ENCODE data around the gene ENO2. TPM values are rescaled to one million over a fixed set of nuclear protein-coding genes. Genes with fewer than 3 reads are reported as not detected.

The ENO2 gene
- total RNA-seq, 1 donor from 2014 or later = 36.9 TPM

DNA sequence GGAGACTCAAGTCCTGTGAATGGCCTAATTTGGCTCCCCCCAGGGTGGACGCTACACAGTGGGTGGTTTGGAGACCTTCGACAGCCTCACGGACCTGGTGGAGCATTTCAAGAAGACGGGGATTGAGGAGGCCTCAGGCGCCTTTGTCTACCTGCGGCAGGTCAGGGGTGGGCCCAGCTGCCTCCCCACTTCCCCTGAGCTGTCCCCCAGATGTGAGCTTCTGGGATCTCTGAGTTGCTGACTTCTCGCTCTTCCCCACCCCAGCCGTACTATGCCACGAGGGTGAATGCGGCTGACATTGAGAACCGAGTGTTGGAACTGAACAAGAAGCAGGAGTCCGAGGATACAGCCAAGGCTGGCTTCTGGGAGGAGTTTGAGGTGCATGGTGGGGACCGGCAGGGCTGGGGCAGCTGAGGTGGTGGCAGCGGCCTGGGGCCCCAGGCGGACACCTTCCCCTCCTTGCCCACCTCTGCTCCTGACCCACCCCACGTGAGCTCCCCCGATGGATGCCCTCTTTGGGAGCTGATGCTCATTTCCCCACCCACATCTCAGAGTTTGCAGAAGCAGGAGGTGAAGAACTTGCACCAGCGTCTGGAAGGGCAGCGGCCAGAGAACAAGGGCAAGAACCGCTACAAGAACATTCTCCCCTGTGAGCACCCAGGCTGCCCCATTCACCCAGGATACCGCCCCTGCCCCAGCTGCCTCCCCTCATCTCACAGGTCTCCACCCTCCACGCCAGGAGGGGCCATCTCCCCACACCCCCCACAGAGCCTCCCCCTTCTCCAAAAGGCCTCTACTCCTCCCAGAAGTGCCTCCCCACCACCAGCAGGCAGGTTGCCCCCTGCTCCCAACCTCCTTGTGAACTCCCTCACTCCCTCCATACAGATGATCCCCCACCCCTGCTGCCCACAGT, 41.0 kb downstream of the ENO2 start:
- intact Hi-C loops (cut with DNase I) = no loop called here
- DNase-seq (ENCODE audit: low spot score) (peak; percentile 48), ATAC-seq (no peak)

DNA sequence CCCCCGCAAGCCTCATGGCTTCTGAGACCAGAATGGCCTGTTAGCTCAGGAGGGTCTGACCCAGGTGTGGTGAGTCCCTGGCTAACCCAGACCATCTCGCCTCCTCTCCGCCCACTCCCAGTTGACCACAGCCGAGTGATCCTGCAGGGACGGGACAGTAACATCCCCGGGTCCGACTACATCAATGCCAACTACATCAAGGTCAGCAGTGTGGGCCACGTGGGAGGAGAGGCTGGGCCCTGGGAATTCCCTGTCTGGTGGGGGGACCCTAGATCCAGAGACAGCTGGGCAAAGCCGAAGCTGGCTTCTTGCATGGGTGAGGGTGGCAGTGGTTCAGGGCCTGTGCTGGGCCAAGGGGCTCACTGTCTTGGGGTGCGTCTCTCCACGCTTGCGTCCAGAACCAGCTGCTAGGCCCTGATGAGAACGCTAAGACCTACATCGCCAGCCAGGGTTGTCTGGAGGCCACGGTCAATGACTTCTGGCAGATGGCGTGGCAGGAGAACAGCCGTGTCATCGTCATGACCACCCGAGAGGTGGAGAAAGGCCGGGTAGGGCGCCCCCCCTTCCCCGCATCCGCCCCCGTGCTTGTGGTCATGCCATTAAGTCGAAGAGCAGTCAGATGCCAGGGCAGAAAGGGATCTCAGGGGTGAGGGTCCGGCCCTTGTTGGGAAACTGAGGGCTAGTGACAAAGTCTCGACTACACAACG, 41.8 kb downstream of the ENO2 start:
- DNase-seq (ENCODE audit: low spot score) (no peak), ATAC-seq (no peak)
- intact Hi-C loops (cut with DNase I) = no loop called here

DNA sequence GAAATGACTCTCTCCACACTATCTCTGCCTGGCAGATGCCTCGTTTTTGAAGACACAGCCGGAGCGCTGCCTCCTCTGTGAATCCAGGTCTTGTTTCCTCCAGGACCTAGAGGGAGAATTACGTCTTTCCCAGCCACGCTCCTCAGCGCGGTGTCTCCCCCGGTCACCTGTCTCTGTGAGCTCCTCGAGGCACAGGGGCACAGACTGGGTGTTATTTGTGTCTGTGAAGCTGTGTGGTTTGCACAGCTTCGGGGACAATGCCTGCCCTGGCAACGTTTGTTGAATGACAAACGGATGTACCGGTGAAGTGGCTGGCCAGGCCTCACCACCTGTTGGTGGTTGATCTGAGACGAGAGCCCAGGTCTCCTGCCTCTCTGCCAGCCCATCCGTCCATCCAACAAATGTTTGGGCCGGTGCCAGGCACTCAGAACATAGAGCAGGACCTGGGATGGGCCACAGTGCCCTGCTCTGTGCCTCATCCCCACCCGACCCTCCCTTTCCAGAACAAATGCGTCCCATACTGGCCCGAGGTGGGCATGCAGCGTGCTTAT, 42.8 kb downstream of the ENO2 start:
- ATAC-seq = no peak
- intact Hi-C loops (cut with DNase I) = no loop called here
- DNase-seq (ENCODE audit: low spot score) = peak; percentile 62

DNA sequence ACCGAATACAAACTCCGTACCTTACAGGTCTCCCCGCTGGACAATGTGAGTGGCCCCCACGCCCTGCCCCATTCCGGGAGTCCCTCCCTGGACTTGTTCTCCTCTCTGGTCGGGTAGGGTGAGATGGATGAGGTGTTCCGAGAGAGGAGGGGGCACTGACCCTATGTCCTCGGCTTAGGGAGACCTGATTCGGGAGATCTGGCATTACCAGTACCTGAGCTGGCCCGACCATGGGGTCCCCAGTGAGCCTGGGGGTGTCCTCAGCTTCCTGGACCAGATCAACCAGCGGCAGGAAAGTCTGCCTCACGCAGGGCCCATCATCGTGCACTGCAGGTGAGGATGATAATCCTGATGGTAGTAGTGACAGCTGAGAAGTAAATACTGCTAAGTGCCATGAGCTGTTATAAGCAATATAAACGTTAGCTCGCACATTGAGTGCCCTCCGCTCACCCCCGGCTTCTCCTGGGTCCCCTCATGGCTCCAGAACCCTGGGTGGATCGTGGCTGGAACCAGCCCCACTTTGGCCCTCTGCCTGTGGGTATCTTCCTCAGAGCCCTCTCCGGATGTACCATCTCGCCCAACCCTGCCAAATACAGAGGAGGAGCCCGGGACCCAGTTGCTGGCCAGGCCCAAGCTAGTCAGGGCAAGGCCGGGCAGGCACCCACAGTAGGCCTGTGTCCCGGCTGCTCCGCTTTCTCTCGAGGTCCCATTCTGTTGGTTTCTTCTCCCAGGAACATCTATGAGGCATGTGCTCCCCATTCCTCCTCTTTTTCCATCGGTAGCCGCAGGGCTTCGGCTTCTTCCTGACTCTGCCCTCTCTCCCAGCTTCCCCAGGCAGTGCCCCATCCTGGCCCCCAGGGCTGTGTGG, 43.6 kb downstream of the ENO2 start:
- intact Hi-C loops (cut with DNase I) = no loop called here
- DNase-seq (ENCODE audit: low spot score) (no peak), ATAC-seq (no peak)

DNA sequence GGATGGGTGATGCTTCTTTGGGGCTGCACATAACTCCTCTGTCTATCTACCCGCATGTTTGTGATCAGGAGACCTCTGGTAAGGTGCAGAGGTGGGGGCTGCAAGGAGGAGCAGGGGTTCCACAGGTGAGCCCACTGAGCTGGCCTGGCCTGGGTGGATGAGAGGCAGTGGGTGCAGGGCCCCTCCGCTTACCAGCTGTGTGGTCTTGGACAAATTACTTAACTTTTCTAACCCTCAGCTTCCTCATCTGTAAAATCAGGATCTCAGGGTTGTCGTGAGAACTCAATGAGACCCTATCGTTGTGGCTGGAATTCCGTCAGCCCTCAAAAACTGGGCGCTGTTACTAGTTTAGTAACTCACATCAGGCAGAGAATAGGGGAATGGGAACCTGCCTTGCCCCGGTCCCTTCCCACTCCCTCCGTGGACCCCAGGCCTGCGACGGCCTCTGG, 44.3 kb downstream of the ENO2 start:
- ATAC-seq (no peak), DNase-seq (ENCODE audit: low spot score) (no peak)
- intact Hi-C loops (cut with DNase I) = no loop called here

DNA sequence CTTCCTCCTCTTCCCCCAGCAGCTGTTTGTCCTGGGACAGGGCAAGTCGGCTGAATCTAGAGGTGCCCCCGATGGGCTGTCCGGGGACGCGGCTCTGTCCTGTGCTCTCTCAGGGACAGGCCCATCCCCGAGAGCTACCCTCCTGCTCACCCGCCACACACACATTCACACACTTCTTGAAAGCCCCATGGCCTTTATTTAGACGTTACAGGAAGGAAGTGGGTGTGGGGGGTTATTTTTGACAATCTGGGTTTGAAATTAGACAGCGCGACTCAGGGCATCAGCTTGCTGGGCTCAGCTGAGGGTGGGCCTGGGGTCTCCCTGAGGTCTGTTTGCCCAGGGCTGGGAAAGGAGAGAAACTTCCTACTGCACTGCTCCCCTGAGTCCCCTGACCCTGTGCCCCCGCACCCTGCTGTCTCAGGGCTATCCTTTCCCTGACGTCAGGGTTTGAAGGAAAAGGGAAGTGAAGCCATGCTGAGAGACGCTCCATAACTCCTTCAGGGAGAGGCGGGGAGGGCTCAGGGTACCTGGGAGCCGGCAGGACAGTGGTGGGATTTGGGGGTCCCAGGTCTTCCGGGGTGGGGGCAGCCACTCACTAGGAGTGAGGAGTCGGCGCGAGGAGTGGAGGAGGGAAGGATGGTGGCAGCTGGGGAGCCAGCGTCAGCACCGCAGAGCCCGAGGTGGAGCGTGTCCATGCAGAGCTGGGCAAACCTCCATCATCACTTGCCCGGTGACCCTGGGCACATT, 44.9 kb downstream of the ENO2 start:
- peak; percentile 7 for ATAC-seq
- intact Hi-C loops (cut with DNase I) = no loop called here
- DNase-seq (ENCODE audit: low spot score) = peak; percentile 60

DNA sequence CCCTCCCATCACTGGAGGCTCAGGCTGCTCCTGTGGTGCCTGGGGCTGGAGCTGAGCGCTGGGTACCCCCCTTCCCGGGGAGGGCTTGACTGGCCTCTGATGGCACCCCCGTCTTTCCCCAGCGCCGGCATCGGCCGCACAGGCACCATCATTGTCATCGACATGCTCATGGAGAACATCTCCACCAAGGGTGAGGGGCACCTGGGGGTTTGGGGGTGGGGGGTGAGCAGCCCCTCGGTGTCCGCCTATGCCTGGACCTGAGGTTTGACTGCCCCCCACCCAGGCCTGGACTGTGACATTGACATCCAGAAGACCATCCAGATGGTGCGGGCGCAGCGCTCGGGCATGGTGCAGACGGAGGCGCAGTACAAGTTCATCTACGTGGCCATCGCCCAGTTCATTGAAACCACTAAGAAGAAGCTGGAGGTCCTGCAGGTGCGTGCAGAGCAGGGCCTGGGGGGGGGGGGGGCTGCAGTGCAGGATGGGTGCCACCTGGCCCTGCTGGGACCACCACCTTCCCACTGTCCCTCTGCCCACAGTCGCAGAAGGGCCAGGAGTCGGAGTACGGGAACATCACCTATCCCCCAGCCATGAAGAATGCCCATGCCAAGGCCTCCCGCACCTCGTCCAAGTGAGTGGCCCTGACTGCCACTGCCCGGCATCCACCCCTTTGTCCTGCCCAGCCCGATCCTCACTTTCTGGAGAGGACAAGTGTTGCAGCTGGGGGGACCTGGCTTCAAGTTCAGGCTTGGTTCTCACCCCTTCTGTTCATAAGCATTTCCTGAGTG, 45.6 kb downstream of the ENO2 start:
- DNase-seq (ENCODE audit: low spot score) (peak; percentile 61), ATAC-seq (no peak)
- intact Hi-C loops (cut with DNase I) = loop anchor here (10.0 kb wide), 1 partner anchor 155 kb away; no protein-coding TSS in a partner anchor

DNA sequence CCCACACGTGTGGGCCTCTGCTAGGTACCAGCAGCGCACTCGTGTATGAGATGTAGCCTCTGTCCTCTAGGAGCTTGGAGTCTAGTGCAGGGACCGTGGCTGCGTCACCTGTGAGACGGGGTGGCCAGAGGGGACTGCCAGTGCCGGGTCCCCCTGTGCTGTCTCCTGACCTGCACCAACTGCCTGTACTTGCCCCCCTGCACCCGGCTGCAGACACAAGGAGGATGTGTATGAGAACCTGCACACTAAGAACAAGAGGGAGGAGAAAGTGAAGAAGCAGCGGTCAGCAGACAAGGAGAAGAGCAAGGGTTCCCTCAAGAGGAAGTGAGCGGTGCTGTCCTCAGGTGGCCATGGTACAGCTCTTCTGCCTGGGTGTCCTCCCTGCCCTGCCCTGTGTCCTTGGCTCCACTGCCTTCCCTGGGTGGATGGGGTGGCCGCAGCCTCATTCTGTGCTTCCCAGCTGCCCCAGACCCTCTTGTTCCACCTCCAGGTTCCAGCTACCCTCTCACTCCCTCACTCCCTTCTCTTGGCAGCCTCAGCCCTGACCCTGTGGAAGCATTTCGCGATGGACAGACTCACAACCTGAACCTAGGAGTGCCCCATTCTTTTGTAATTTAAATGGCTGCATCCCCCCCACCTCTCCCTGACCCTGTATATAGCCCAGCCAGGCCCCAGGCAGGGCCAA, 46.4 kb downstream of the ENO2 start:
- ATAC-seq = peak; percentile 23
- intact Hi-C loops (cut with DNase I) = loop anchor here (10.0 kb wide), 1 partner anchor 154 kb away; no protein-coding TSS in a partner anchor
- peak; percentile 59 for DNase-seq (ENCODE audit: low spot score)

DNA sequence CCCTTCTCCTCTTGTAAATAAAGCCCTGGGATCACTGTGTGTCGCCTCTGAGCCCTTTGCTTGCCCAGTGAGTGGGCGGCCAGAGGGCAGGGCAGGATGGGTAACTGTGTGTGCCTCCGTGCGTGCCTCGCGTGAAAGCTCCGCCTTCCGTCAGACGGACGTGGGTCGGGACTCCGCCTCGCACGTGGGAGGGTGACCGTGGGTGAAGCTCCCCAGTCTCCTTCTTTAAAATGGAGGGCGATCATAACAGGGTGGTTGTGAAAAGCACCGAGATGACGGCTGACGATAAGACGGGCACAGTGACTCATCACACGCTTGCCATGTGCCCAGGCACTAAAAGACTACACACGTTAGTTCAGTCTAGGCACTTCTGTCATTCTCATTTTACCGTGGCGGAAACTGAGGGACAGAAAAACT, 46.9 kb downstream of the ENO2 start:
- DNase-seq (ENCODE audit: low spot score) (peak; percentile 84), ATAC-seq (peak; percentile 56)
- intact Hi-C loops (cut with DNase I) = loop anchor here (10.0 kb wide), 1 partner anchor 154 kb away; no protein-coding TSS in a partner anchor

DNA sequence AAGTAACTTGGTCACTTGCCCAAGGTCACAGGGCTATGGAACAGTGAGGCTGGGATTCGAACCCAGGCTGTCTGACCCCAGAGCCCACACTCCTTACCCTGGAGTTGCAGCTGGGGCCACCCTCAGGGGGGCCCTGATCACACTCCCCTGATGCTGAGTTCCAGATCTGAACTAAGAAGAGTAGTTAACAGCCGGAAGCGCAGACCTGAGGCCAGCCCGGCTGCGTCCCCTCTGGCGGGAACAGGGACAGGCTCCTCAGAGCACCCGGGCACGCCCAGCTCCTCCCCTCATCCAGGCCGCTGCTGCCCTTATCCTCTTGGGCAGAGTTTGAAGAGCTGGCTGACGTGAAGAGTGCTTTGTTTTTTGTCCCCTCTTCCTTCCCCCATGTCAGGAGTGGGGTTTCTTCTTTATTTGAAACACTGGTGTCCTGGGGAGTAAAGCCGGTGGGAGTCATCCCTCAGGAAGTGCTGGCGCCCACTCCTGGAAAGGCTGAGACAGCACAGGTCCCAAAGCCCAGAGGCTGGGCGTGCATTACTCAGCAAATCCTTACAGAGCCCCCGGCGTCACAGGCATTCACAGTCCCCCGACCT, 47.4 kb downstream of the ENO2 start:
- intact Hi-C loops (cut with DNase I) = loop anchor here (10.0 kb wide), 1 partner anchor 153 kb away; no protein-coding TSS in a partner anchor
- peak; percentile 74 for DNase-seq (ENCODE audit: low spot score)
- peak; percentile 57 for ATAC-seq

DNA sequence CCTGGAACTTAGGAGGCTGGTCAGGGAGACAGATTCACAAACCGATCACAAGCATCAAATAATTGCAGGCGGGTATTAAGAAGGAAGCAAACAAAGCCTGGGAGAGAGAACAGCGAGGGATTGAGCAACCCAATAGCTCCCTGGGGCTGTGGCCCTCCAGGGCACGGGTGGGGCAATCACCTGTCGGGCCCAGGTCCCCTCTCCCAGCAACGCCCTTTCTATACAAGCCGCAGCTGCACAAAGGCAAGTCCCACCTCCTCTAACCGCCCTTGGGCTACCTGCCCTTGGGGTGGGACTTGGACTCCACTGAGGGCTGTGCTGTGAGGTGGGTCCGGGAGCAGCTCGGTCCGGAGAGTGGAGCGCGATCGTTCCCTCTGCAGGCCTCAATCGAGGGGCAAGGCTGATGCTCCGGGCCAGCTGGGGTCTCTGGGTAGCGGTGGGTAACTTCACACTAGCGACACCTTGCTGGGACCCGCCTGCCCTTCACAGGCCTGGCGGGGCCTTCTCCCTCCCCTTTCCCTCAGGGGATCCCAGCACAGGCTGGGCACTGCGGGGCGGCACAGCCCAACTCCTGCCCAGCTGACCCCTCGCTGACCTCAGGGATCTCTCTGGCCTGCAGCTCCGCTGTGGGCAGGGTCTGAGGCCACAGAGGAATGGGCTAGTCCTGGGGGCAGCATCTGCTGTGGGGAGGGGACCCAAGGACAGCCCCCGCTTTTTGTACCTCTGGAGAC, 48.1 kb downstream of the ENO2 start:
- intact Hi-C loops (cut with DNase I) = loop anchor here (10.0 kb wide), 1 partner anchor 152 kb away; no protein-coding TSS in a partner anchor
- peak; percentile 59 for DNase-seq (ENCODE audit: low spot score)
- ATAC-seq = peak; percentile 1

DNA sequence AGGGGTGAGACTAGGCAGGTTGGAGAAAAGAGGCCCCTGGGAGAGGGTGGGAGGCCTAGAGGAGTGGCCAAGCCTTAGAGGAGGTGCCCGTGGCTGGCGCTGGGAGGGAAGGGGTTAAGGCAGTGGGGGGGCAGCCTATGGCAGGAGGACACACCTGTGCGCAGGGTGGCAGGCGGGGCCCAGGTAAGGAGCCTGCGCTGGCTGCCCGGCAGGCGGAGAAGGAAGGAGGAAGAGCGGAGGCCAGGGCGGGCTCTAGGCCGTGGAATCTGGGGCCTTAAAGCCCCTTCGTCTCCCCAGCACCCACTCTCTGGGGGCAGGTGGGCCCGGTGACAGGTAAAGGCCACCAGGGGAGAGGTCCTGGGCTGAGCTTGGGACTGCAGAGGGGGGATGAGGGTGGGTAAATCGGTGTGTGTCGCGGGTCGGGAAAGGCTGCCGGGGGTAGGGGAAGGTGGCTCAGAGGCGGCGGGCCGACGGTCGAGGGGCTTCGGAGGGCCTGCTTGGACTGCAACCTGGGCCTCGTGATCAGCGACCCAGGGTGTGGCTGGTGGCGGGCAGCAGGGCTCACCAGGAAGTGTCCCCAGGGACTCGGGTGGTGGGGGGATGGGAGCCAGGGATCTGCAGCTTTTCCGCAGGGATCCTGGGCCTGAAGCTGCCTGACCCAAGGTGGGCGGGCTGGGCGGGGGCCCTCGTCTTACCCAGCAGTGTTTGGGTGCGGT, 48.8 kb downstream of the ENO2 start:
- peak; percentile 68 for DNase-seq (ENCODE audit: low spot score)
- intact Hi-C loops (cut with DNase I) = loop anchor here (10.0 kb wide), 1 partner anchor 152 kb away; no protein-coding TSS in a partner anchor
- ATAC-seq = no peak

DNA sequence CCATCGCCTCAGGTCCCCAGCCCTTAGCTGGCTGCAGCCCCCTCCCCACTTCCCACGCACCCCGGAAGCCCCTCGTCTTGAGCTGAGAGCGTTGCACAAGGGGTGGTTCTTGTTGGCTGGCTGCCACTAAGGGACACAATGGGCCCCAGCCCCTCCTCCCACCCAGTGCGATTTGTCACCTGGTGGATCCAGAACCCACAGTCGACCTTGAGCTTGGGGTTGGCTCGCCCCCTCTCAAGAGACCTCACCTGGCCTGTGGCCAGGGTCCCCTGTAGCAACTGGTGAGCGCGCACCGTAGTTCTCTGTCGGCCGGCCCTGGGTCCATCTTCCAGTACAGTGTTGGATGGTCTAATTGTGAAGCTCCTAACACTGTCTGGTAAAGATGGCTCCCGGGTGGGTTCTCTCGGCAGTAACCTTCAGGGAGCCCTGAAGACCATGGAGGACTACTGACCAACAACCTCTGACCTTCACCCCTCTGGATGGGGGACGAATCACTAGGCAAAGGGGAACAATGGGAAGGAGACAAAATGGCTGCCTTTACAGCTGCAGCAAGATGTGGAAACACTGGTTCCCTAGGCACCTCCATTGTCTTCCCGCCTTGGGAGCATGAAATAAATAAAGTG, 49.5 kb downstream of the ENO2 start:
- intact Hi-C loops (cut with DNase I) = loop anchor here (10.0 kb wide), 1 partner anchor 151 kb away; no protein-coding TSS in a partner anchor
- no peak for ATAC-seq
- DNase-seq (ENCODE audit: low spot score) = no peak

DNA sequence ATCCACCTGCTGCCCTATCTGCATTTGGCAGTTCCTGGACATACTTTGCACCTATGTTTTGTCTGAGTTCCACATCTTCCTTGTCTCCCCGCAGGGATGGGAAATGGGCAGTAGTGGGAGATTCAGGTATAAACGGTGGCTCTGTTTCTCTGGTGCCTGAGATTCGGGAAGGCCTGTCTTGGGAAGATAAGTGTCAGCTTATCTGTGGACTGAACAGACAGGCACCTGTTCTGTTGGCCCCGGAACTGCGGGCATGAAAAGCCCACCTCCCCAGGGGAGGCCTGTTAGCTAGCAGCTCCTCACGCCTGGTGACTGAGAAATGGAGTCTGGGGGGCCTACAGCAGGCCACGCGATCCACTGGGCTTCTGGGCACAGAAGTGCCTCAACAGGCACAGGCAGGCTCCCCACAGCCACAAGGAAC, 50.2 kb downstream of the ENO2 start:
- intact Hi-C loops (cut with DNase I) = loop anchor here (10.0 kb wide), 1 partner anchor 150 kb away; no protein-coding TSS in a partner anchor
- DNase-seq (ENCODE audit: low spot score) = no peak
- ATAC-seq = no peak
